Inferior parietal cortex (tissue), 1 donor: ENCODE data around the gene RPA1.

Source experiments
- DNase-seq: peaks from one replicate; pipeline ENCODE4 v3.0.0-alpha.2; 2016; ENCODE audit errors: extremely low spot score

RPA1 gene

DNA sequence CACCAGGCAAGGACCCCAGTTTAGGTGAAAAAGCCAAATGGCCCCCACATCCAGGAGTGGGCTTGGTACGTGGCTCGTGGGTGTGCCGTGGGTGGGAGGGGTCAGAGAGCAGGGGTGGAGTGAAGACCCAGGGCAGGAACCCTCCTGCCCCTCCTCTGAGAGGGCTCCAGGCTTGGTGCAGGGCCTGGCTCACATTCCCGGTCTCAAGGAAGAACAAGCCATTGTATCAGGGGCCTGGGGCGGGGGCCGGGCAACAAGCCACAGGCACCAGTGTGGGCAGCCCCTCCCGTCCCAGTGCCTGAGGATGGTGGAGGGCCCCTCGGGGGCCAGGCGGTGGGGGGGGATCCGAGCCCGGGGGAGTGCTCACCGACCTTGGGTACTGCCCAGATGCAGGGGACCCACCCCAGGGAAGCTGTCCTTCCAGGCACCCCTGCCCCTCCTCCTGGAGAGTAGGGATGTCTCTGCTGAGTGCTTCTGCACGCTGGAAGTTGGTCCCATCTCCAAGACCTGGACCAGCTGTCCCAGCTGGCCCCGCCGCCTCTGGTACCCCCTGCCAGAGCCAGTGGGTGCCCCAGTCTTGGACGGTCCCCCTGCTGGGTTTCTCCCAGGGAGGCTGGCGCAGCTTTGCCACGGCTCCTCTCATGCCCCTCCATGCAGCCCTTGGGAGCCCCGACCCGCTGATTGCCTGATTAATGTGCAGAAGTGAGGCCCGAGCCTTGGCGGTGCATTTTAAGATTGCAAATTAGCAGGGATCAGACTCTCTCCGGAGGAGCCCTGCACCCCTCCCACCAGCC, 111.7 kb downstream of the RPA1 start:
- DNase-seq = no peak

DNA sequence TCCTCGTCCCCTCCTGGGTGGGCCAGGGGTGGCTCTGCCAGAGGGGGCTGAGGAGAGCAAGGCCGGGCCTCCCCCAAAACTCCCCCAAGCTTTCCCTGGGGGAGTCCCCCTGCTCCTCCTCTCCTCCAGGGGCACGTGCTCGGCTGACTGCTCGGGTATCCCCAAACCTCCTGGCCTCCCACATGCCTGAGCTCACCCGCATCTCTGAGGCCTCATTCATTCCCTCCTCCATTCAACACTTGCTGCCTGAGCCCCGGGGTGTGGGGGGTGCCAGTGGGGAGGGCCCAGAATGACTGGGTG, 112.2 kb downstream of the RPA1 start:
- no peak for DNase-seq

- no peak for DNase-seq
Measured at GRCh38 chr17:1942666-1943435, 113.0 kb downstream of the RPA1 start.

DNA sequence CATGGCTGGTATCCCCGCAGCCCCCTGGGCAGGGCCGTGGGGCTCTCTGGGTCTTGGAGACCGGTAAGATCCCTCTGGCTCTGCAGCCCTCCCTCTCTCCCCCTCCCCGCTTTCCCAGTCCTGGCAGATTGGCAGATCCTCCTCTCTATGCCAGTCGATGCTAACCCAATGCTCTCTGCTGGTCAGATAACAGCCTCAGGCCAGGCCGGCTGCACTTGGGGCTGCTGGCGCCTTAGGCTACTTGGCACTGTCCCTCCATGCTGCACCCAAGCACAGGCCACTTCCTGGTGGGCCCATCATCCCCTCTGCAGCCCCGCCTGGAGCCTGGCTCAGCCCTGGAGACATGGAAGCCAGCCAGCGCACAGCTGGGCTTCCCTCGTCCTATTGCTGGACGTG, 113.6 kb downstream of the RPA1 start:
- no peak for DNase-seq

GRCh38 chr17:1945621-1946020, 115.8 kb downstream of the RPA1 start:
- DNase-seq = no peak

GRCh38 chr17:1946021-1946932, 116.5 kb downstream of the RPA1 start:
- no peak for DNase-seq

DNA sequence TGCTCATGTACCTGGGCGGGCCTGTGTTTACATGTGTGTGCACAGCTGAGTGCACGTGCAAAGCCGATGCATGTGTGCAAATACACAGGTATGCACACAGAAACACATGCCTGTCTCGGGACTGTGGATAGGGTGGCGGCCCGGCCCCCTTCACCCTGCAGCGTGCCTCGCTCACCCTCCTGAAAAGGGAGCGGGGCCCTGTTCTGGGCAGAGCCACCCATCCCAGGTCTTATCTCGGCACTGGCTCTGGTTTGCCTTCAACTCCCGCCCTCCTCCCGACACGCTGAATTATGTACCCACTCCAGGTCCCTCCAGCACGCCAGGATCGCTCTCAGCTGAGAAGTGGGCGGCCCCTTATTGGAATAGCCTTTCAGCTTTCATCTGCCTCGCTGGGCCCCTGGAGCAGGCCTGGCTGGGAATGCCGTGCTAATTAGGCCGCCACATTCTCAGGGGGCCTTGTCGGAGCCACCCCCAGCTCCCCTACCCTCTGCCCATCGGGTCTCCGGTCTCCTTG, 117.5 kb downstream of the RPA1 start:
- DNase-seq = no peak

DNA sequence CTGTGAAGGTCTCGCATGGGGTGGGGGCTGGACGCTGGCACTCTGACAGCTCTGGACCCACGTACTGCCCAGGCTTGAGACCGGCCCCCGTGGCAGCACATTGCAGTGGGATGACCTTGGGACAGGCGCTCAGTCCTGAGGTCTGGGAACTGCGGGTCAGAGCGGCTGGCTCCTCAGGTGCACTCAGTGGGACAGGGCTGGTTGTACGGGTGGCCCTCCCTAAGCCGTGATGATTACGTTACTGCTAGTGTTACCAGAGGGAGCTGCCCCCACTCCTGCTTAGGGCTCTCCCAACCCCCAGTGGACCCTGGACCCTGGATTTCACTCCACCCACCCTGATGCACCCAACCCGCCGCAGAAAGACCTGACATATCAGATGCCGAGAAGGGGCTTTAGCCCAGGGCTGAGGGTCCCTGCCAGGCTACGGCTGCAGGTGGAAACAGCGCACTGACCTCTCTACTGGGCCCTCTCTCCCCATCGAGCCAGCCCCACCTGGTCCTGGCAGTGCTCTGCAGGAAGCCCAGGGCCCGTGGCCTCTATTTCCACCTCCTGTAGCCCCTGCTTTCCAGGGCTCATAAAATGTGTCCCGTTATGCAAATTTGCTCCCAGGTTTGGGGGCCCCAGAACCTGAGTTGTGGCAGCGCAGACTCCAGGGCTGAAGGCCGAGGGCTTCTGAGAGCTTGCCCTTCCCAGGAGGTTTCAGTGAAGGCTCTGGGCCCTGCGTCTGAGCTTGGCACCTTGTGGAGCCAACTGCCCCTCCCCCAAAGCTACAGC, 118.1 kb downstream of the RPA1 start:
- DNase-seq = no peak

GRCh38 chr17:1948517-1948825, 118.7 kb downstream of the RPA1 start:
- no peak for DNase-seq
